GM19455 (cell line): Measurements from ENCODE around the gene TNFSF10.
A peak's percentile ranks its signal among the peaks of the same experiment; 100 is the strongest.
"Not testable (repeated sequence)": the region's sequence is repeated elsewhere in the genome, so short reads cannot be mapped to it uniquely, and the experiment has no call there.

Experiments used
- ATAC-seq: cut with Tn5 transposase; IDR thresholded peaks from one replicate; pipeline ENCODE4 v1.9.1; 2021; ENCODE audit not compliant: unreplicated experiment

Gene TNFSF10

GRCh38 chr3:172544404-172544803, 21.2 kb upstream of the TNFSF10 start:
- no peak for ATAC-seq

- ATAC-seq: no peak
These were observed 20.7 kb upstream of the TNFSF10 start for GRCh38 chr3:172543884-172544283.

GRCh38 chr3:172543419-172543818, 20.2 kb upstream of the TNFSF10 start:
- ATAC-seq: no peak

- ATAC-seq: no peak
These were observed 19.8 kb upstream of the TNFSF10 start for GRCh38 chr3:172542999-172543398.

- no peak for ATAC-seq
These were observed 18.8 kb upstream of the TNFSF10 start for GRCh38 chr3:172541945-172542488.

- ATAC-seq: no peak
These were observed 16.8 kb upstream of the TNFSF10 start for GRCh38 chr3:172540049-172540448.

GRCh38 chr3:172539273-172539672, 16.0 kb upstream of the TNFSF10 start:
- no peak for ATAC-seq

- ATAC-seq: no peak
These were observed 15.3 kb upstream of the TNFSF10 start for GRCh38 chr3:172538368-172539151.

- ATAC-seq: no peak
These were observed 14.4 kb upstream of the TNFSF10 start for GRCh38 chr3:172537507-172538158.

GRCh38 chr3:172536993-172537419, 13.8 kb upstream of the TNFSF10 start:
- no peak for ATAC-seq

GRCh38 chr3:172536505-172536904, 13.3 kb upstream of the TNFSF10 start:
- ATAC-seq: no peak

GRCh38 chr3:172530566-172530965, 7.3 kb upstream of the TNFSF10 start:
- no peak for ATAC-seq

GRCh38 chr3:172530101-172530561, 6.9 kb upstream of the TNFSF10 start:
- no peak for ATAC-seq

- ATAC-seq: no peak
These were observed 5.4 kb upstream of the TNFSF10 start for GRCh38 chr3:172528677-172529076.

GRCh38 chr3:172527306-172527705, 4.1 kb upstream of the TNFSF10 start:
- no peak for ATAC-seq

GRCh38 chr3:172525116-172525613, 1.9 kb upstream of the TNFSF10 start:
- ATAC-seq: no peak

- no peak for ATAC-seq
These were observed 1.4 kb upstream of the TNFSF10 start for GRCh38 chr3:172524611-172525010.

- not testable (repeated sequence) for ATAC-seq
These were observed 1.1 kb downstream of the TNFSF10 start for GRCh38 chr3:172521837-172522726.

- peak; percentile 37 for ATAC-seq
These were observed 2.9 kb downstream of the TNFSF10 start for GRCh38 chr3:172520301-172520831.

- no peak for ATAC-seq
These were observed 3.5 kb downstream of the TNFSF10 start for GRCh38 chr3:172519740-172520139.
